HG02870 (cell line): Measurements from ENCODE around the gene SATB2.

Experiments
- ATAC-seq: cut with Tn5 transposase; IDR thresholded peaks from one replicate; pipeline ENCODE4 v1.9.1; 2021; ENCODE audit warnings: mild to moderate bottlenecking, moderate library complexity; ENCODE audit not compliant: unreplicated experiment

The SATB2 gene

DNA sequence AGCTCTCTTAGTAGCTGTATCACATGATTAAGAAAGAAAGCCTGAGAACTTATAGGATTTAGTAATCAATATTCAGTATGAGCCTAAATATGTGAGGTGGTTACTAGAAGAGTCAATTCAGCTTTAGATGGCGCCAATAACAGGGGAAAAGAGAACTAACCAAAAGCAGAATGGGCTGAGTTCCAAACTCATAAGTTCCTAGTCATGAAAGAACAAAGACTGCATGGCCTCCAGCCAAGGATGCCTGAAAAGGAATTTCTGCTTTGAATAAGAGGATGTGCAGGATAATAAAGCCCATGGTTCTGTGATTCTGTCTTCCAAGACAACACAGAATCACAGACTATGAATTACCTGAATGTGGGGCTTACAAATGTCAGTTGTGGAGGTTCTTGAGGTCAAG is 196.5 kb downstream of the SATB2 start:
- ATAC-seq, result no peak

GRCh38 chr2:199259671-199260070 is 198.1 kb downstream of the SATB2 start:
- ATAC-seq, result no peak

- ATAC-seq, result no peak
These were observed 199.4 kb downstream of the SATB2 start for GRCh38 chr2:199258291-199258690.

DNA sequence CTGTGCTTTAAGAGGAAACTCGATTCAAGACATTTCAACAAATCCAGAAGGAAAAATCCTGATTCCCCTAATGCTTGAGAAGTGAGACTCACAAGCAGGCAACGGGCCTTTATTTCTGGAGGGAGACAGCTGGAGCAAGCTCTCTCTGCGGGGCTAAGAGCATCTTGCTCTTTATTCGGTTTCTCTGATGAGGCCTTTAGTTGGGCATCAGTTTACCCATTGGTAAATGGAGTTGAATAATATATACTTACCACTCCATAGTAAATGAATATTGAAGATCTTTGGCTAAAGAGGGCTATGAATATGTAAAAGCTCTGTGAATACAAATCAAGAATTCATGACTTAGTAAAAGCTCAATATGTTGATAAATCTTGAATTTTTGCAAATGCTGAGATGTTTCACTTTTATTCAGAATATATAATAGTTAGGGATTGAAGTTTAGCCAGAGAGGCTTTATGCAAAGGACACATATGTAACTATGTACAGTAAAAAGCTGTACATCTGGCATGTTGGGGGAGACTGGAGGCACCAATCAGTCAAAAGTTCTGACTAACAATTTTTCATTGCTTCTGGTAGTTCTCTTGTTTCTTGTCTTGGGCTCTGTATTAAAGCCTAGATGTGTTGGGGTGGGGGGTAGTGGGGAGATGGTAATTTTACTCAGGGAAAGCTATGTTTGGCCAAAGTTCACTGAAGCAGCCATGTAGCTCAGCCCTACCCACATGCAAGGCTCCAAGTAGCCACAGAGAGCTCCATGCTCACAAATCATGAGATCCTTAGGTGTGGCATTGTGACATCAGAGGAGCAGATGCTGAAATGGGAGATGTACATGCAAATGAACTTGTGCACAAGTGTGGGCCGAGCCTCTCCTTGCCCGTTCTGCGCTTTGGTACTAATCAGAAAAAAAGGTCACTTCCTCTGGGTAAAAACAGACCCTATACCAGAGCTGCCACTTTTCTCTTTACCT is 200.2 kb downstream of the SATB2 start:
- ATAC-seq, result no peak

- ATAC-seq, result no peak
These were observed 227.6 kb downstream of the SATB2 start for GRCh38 chr2:199230091-199230490.

DNA sequence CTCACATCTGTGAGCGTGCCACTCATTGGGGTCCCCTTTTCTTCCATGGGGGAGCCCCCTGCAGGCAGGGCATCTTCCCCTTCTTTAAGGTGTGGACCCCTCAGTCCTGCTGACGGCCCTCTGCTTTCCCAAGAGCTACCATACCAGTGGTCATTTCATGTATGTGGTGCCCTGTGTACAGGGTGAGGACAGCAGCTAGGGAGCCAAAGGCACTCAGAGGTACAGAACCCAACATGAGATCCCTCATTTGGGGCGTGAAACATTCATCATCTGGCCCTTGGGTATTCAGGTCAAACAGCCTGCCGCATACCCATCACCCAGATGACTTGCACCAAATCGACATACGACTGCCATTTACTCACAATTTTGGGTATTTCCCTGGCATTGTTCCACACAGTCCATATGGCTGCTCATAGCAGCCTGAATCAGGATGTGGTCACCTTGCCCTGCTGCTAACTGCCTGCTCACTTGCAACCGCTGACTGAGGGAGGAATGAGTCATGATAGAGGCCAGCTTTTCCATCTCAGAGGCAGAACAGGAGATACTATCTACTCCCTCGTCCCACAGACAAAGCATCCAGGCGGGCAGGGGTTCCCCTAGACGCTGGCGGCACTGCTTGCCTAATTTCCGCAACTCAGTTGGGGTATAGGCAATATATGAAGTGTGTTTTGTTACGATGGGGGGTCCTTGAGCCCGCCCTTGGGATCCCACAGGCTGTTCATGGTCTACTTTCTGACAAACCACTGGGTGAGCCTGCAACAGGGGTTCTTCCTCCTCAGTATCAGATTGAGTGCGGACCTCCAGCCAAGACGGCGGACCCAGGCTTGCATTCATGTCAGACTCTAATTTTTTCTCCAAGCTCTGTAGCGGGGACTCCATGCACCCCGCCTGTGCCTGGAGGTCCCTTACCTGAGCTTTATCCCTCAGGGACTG is 228.6 kb downstream of the SATB2 start:
- ATAC-seq, result peak; percentile 84

GRCh38 chr2:199223791-199224190 is 233.9 kb downstream of the SATB2 start:
- ATAC-seq, result no peak

GRCh38 chr2:199220920-199221319 is 236.8 kb downstream of the SATB2 start:
- ATAC-seq, result no peak

DNA sequence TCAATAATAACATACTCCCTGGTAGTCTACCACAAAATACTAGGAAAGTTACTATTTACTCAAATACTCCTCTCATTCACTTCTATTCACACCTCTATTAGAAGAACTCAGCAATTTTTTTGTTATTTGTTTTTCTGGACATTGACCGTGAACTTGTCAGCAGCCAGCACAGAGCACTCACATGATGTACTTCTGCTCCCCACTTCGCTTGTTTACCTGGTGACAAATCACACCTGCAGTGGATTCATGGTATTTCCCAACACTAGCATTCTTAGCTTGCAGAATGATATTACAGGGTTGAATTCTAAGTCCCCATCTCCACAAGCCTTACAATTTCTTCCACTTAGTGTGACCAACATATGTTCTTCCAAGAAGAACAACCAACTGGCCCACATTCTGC is 238.2 kb downstream of the SATB2 start:
- ATAC-seq, result no peak
